ENCODE data around the gene IFI27L2.

The IFI27L2 gene

GRCh38 chr14:94098326-94098992 lies 30.9 kb downstream of the IFI27L2 start:
- TF ChIP-seq, protein P1, sequence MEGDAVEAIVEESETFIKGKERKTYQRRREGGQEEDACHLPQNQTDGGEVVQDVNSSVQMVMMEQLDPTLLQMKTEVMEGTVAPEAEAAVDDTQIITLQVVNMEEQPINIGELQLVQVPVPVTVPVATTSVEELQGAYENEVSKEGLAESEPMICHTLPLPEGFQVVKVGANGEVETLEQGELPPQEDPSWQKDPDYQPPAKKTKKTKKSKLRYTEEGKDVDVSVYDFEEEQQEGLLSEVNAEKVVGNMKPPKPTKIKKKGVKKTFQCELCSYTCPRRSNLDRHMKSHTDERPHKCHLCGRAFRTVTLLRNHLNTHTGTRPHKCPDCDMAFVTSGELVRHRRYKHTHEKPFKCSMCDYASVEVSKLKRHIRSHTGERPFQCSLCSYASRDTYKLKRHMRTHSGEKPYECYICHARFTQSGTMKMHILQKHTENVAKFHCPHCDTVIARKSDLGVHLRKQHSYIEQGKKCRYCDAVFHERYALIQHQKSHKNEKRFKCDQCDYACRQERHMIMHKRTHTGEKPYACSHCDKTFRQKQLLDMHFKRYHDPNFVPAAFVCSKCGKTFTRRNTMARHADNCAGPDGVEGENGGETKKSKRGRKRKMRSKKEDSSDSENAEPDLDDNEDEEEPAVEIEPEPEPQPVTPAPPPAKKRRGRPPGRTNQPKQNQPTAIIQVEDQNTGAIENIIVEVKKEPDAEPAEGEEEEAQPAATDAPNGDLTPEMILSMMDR (IDR thresholded peaks at IDR 0.05), result no peak
- no peak overlapping the region for H3K27ac Mint-ChIP-seq

DNA sequence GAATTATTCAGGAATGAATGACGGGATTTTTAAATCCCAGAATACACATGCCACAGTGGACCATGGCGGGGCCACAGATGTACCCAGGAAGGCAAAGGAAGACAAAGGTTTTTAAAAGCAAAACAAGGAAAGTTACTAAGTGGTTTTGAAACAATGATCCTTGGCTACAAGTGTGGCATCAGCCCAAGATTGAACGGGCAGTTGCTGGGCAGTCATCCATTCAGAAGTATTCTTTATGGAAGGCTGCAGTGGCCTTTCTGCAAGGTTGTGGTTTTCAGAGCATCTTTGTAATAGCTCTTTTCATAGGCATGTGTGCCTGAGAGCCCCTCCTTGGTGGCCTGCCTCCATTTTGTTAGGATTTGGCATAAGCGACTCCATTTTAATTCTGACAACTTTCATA lies 32.3 kb downstream of the IFI27L2 start:
- DNase-seq, result no peak

More at GRCh38 chr14:94098326-94098992, 30.9 kb downstream of the IFI27L2 start:
- peaks cover 12% of the 10 kb centered on the region for H3K36me3 Mint-ChIP-seq (ENCODE audit: low read depth)
- H3K4me3 Mint-ChIP-seq, result no peak overlapping the region
- H3K4me1 Mint-ChIP-seq, result peaks cover 31% of the 10 kb centered on the region
- H3K27me3 Mint-ChIP-seq (ENCODE audit: low read depth, poor library complexity), result no peaks in the 10 kb centered on the region
- DNase-seq, result no peak
- no peaks in the 10 kb centered on the region for H3K9me3 Mint-ChIP-seq

GRCh38 chr14:94093418-94093817 lies 36.0 kb downstream of the IFI27L2 start:
- Mint-ChIP-seq H3K36me3 (ENCODE audit: low read depth) (peaks cover 26% of the 10 kb centered on the region), H3K9me3 (no peaks in the 10 kb centered on the region), H3K4me1 (peaks cover 13% of the 10 kb centered on the region), H3K4me3 (no peak overlapping the region), H3K27me3 (ENCODE audit: low read depth, poor library complexity) (no peaks in the 10 kb centered on the region), H3K27ac (peak overlapping the region; percentile 0)
- TF ChIP-seq, protein P1 (IDR thresholded peaks at IDR 0.05), result no peak
- no peak for DNase-seq

More for the DNA sequence above, 32.3 kb downstream of the IFI27L2 start:
- TF ChIP-seq, protein P1 (IDR thresholded peaks at IDR 0.05), result no peak
- H3K27me3 Mint-ChIP-seq (ENCODE audit: low read depth, poor library complexity), result no peaks in the 10 kb centered on the region
- peaks cover 25% of the 10 kb centered on the region for H3K4me1 Mint-ChIP-seq
- H3K9me3 Mint-ChIP-seq, result no peaks in the 10 kb centered on the region
- no peak overlapping the region for H3K27ac Mint-ChIP-seq
- H3K4me3 Mint-ChIP-seq, result no peak overlapping the region
- peaks cover 12% of the 10 kb centered on the region for H3K36me3 Mint-ChIP-seq (ENCODE audit: low read depth)

- no peak for DNase-seq
- no peak overlapping the region for H3K27ac Mint-ChIP-seq
- TF ChIP-seq, protein P1 (IDR thresholded peaks at IDR 0.05), result no peak
- H3K4me3 Mint-ChIP-seq, result no peak overlapping the region
- H3K27me3 Mint-ChIP-seq (ENCODE audit: low read depth, poor library complexity), result no peaks in the 10 kb centered on the region
- H3K9me3 Mint-ChIP-seq, result peaks cover 27% of the 10 kb centered on the region
- H3K36me3 Mint-ChIP-seq (ENCODE audit: low read depth), result peaks cover 46% of the 10 kb centered on the region
- peaks cover 20% of the 10 kb centered on the region for H3K4me1 Mint-ChIP-seq
These were observed 39.9 kb downstream of the IFI27L2 start for GRCh38 chr14:94089479-94089878.

- Mint-ChIP-seq H3K36me3 (ENCODE audit: low read depth) (peaks cover 53% of the 10 kb centered on the region), H3K27me3 (ENCODE audit: low read depth, poor library complexity) (no peaks in the 10 kb centered on the region), H3K4me1 (peaks cover 15% of the 10 kb centered on the region), H3K9me3 (peaks cover 28% of the 10 kb centered on the region), H3K27ac (peak overlapping the region; percentile 34), H3K4me3 (no peak overlapping the region)
- DNase-seq, result no peak
- TF ChIP-seq, protein P1 (IDR thresholded peaks at IDR 0.05), result no peak
These were observed 40.9 kb downstream of the IFI27L2 start for GRCh38 chr14:94088516-94088915.

DNA sequence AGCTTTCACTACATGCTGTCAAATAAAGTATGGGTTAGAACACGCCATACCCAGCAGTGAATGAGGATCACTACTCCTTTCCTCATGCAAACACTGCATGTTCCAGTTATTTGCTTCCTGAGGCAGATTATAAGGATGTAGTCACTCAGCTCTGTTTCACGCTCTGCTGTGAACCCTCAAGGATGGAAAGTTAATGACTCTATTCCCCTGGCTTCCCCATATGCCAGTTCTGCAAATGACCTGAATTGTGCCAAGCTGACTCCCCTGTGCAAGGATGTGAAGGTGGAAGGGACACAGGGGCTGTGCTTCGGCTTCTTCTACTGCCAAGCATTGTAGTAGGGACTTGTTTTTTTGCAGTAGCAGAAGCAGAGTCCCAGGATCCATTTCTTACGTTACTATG lies 41.5 kb downstream of the IFI27L2 start:
- Mint-ChIP-seq H3K27me3 (ENCODE audit: low read depth, poor library complexity) (no peaks in the 10 kb centered on the region), H3K27ac (no peak overlapping the region), H3K9me3 (peaks cover 34% of the 10 kb centered on the region), H3K36me3 (ENCODE audit: low read depth) (peaks cover 59% of the 10 kb centered on the region), H3K4me1 (peaks cover 18% of the 10 kb centered on the region), H3K4me3 (no peak overlapping the region)
- no peak for DNase-seq
- TF ChIP-seq, protein P1 (IDR thresholded peaks at IDR 0.05), result no peak

Measured in nephron progenitor cell (in vitro differentiated cells).